H1 (cell line): Measurements from ENCODE around the gene KIF3B. TPM values are rescaled to one million over a fixed set of nuclear protein-coding genes. Genes with fewer than 3 reads are reported as not detected.

Source experiments
- CTCF ChIA-PET: fragments of 300-600 bp; sonication (Branson Sonifier 250); formaldehyde crosslinking; loops from one replicate; lab custom pipeline; 2021; ENCODE audit not compliant: partially characterized antibody; lab: Charles Lee
- POLR2A ChIA-PET: fragments of 300-600 bp; sonication (Branson Sonifier 250); formaldehyde crosslinking; loops from one replicate; lab custom pipeline; 2021; ENCODE audit warnings: inconsistent platforms; ENCODE audit not compliant: partially characterized antibody; lab: Charles Lee
- DNase-seq, 2 experiments: peaks; one replicate each; pipeline versions ENCODE4 v3.0.0 to v3.0.0-alpha.2; 2010 to 2022; ENCODE audit warnings: low spot score in 2 of 2, low read depth in 1 of 2, mixed read lengths in 1 of 2
- FAIRE-seq: peaks from 2 replicates; lab custom pipeline; 2011; peaks lifted over from hg19 to GRCh38; lab: Jason Lieb, UNC
- H2AFZ ChIP-seq: 2 replicates; pipeline ENCODE4 v1.8.1; 2012; ENCODE audit warnings: low read length, inconsistent platforms
- H2AK5ac ChIP-seq: 2 replicates; pipeline ENCODE4 v1.6.1; 2013; ENCODE audit warnings: low read depth, low read length
- H2BK120ac ChIP-seq: replicated peaks from 2 replicates; pipeline ENCODE3; 2013; ENCODE audit warnings: low read depth, low read length, inconsistent platforms
- H2BK12ac ChIP-seq: 2 replicates; pipeline ENCODE4 v1.6.1; 2013; ENCODE audit warnings: low read depth, low read length
- H2BK15ac ChIP-seq: 2 replicates; pipeline ENCODE4 v1.6.1; 2013; ENCODE audit warnings: low read length
- H2BK20ac ChIP-seq: 2 replicates; pipeline ENCODE4 v1.6.1; 2013; ENCODE audit warnings: low read length
- H2BK5ac ChIP-seq: 2 replicates; pipeline ENCODE4 v1.6.1; 2013; ENCODE audit warnings: low read depth, low read length
- H3K14ac ChIP-seq: 2 replicates; pipeline ENCODE4 v1.6.1; 2013; ENCODE audit warnings: inconsistent platforms; ENCODE audit not compliant: insufficient read length
- H3K18ac ChIP-seq: 2 replicates; pipeline ENCODE4 v1.6.1; 2013; ENCODE audit warnings: low read length; ENCODE audit errors: extremely low read depth
- H3K23ac ChIP-seq: 2 replicates; pipeline ENCODE4 v1.6.1; 2013; ENCODE audit warnings: inconsistent platforms; ENCODE audit not compliant: insufficient read length
- H3K23me2 ChIP-seq: 2 replicates; pipeline ENCODE4 v1.6.1; 2013; ENCODE audit warnings: low read depth, low read length
- H3K27ac ChIP-seq: 2 replicates; pipeline ENCODE4 v1.6.1; 2011; ENCODE audit warnings: low read depth, low read length, inconsistent platforms
- H3K27me3 ChIP-seq, 4 experiments: replicated peaks in 1 of 4; 1 replicate in 1 of 4; 2 replicates in 3 of 4; pipeline versions ENCODE4 v1.6.1 to v1.8.1; 2011 to 2013; ENCODE audit warnings: low read length in 3 of 4, mild to moderate bottlenecking in 3 of 4, inconsistent platforms in 2 of 4, mixed read lengths in 2 of 4, moderate library complexity in 1 of 4; ENCODE audit not compliant: control insufficient read depth in 3 of 4, insufficient read depth in 3 of 4; ENCODE audit errors: extremely low read depth in 1 of 4
- H3K36me3 ChIP-seq, 4 experiments: 2 replicates each; pipeline versions ENCODE4 v1.6.1 to v1.8.1; 2011 to 2013; ENCODE audit warnings: mild to moderate bottlenecking in 4 of 4, low read length in 3 of 4, moderate library complexity in 2 of 4, control low read depth in 1 of 4, inconsistent platforms in 1 of 4; ENCODE audit not compliant: insufficient read depth in 4 of 4, control insufficient read depth in 2 of 4
- H3K4ac ChIP-seq: replicated peaks from 2 replicates; pipeline ENCODE3; 2013; ENCODE audit warnings: low read length, low read depth, mixed read lengths, inconsistent platforms; ENCODE audit not compliant: insufficient read length
- H3K4me1 ChIP-seq, 4 experiments: replicated peaks in 1 of 4; 1 replicate in 1 of 4; 2 replicates in 3 of 4; pipeline versions ENCODE4 v1.6.1 to v1.8.1; 2011 to 2013; ENCODE audit warnings: low read length in 3 of 4, inconsistent platforms in 2 of 4, mixed read lengths in 1 of 4; ENCODE audit not compliant: insufficient read depth in 4 of 4, control insufficient read depth in 3 of 4
- H3K4me2 ChIP-seq, 2 experiments: 2 replicates each; pipeline versions ENCODE4 v1.6.1 to v1.8.1; 2011 to 2013; ENCODE audit warnings: low read depth in 2 of 2, low read length in 2 of 2, control low read depth in 1 of 2, inconsistent platforms in 1 of 2, mild to moderate bottlenecking in 1 of 2; ENCODE audit not compliant: insufficient read depth in 1 of 2
- H3K4me3 ChIP-seq, 4 experiments: fragments of 200-600, 300-600 bp in 1 of 4; sonication (generic), shearing (Covaris generic), sonication (Bioruptor Twin) in 1 of 4; 2 replicates each; pipeline versions ENCODE4 v1.5.1 to v1.8.1; 2011 to 2016; ENCODE audit warnings: low read length in 4 of 4, low read depth in 3 of 4, control low read depth in 2 of 4, inconsistent platforms in 2 of 4, mild to moderate bottlenecking in 2 of 4, mixed read lengths in 1 of 4, moderate library complexity in 1 of 4; ENCODE audit not compliant: insufficient read depth in 2 of 4; ENCODE audit errors: extremely low read depth in 1 of 4
- H3K56ac ChIP-seq: replicated peaks from 2 replicates; pipeline ENCODE3; 2013; ENCODE audit warnings: low read depth, mild to moderate bottlenecking, mixed read lengths, low read length, inconsistent platforms; ENCODE audit not compliant: insufficient read length
- H3K79me1 ChIP-seq: 2 replicates; pipeline ENCODE4 v1.6.1; 2013; ENCODE audit warnings: low read depth, low read length, control low read depth
- H3K79me2 ChIP-seq, 2 experiments: 2 replicates each; pipeline versions ENCODE4 v1.6.1 to v1.8.1; 2012 to 2013; ENCODE audit warnings: low read length in 2 of 2, mild to moderate bottlenecking in 2 of 2, inconsistent platforms in 1 of 2; ENCODE audit not compliant: insufficient read depth in 2 of 2, control insufficient read depth in 1 of 2
- H3K9ac ChIP-seq, 4 experiments: replicated peaks in 1 of 4; 1 replicate in 1 of 4; 2 replicates in 3 of 4; pipeline versions ENCODE4 v1.6.1 to v1.8.1; 2011 to 2013; ENCODE audit warnings: low read depth in 3 of 4, low read length in 3 of 4, control low read depth in 2 of 4, mild to moderate bottlenecking in 2 of 4, moderate library complexity in 2 of 4, inconsistent platforms in 1 of 4; ENCODE audit errors: extremely low read depth in 1 of 4
- H3K9me3 ChIP-seq, 2 experiments: 2 replicates each; pipeline versions ENCODE4 v1.6.1 to v1.8.1; 2012 to 2013; ENCODE audit warnings: mild to moderate bottlenecking in 2 of 2, moderate library complexity in 2 of 2, control low read depth in 1 of 2, inconsistent platforms in 1 of 2, low read depth in 1 of 2, low read length in 1 of 2, mixed read lengths in 1 of 2; ENCODE audit not compliant: insufficient read depth in 2 of 2
- H4K20me1 ChIP-seq, 2 experiments: replicated peaks in 1 of 2; 2 replicates each; pipeline versions ENCODE3 to v1.8.1; 2011 to 2013; ENCODE audit warnings: inconsistent platforms in 2 of 2, low read length in 2 of 2, mild to moderate bottlenecking in 1 of 2; ENCODE audit not compliant: insufficient read depth in 2 of 2, control insufficient read depth in 1 of 2
- H4K5ac ChIP-seq: 2 replicates; pipeline ENCODE4 v1.6.1; 2013; ENCODE audit warnings: low read length, low read depth, mixed read lengths, inconsistent platforms; ENCODE audit not compliant: insufficient read length
- H4K8ac ChIP-seq: 2 replicates; pipeline ENCODE4 v1.8.0; 2013; ENCODE audit warnings: mild to moderate bottlenecking, moderate library complexity, low read length, inconsistent platforms; ENCODE audit not compliant: insufficient read depth; ENCODE audit errors: extremely low read depth
- H4K91ac ChIP-seq: replicated peaks from 2 replicates; pipeline ENCODE3; 2013; ENCODE audit warnings: low read length, mixed read lengths, inconsistent platforms; ENCODE audit not compliant: insufficient read length
- KDM1A ChIP-seq: fragments of 200-600, 300-600 bp; sonication (generic); IDR thresholded peaks from 2 replicates; pipeline ENCODE4 v1.7.1; 2016; ENCODE audit warnings: mild to moderate bottlenecking, low read length, borderline replicate concordance
- KDM4A ChIP-seq: IDR thresholded peaks from one replicate; pipeline ENCODE4 v1.7.1; 2012; ENCODE audit warnings: low read depth, mild to moderate bottlenecking, moderate library complexity, low read length, inconsistent platforms; ENCODE audit not compliant: severe bottlenecking
- MAFK ChIP-seq: IDR thresholded peaks from 2 replicates; pipeline ENCODE4 v1.6.1; 2012; ENCODE audit warnings: low read depth, mild to moderate bottlenecking, improper control_type of control experiment, low read length
- MAX ChIP-seq: IDR thresholded peaks from 2 replicates; pipeline ENCODE4 v1.6.1; 2012; ENCODE audit warnings: inconsistent platforms
- NANOG ChIP-seq: IDR thresholded peaks from 2 replicates; pipeline ENCODE4 v1.6.1; 2011; ENCODE audit warnings: low read length, low read depth, mild to moderate bottlenecking, inconsistent platforms; ENCODE audit not compliant: insufficient read depth, poor library complexity, severe bottlenecking
- POLR2A ChIP-seq, 2 experiments: IDR thresholded peaks; 1 replicate in 1 of 2; 2 replicates in 1 of 2; pipeline ENCODE4 v1.6.1; 2011; ENCODE audit warnings: low read depth in 2 of 2, low read length in 2 of 2, mild to moderate bottlenecking in 2 of 2; ENCODE audit errors: control extremely low read depth in 1 of 2
- SAP30 ChIP-seq: fragments of 300-600 bp; sonication (generic); IDR thresholded peaks from 2 replicates; pipeline ENCODE4 v1.7.1; 2012; ENCODE audit warnings: low read length, moderate library complexity, mild to moderate bottlenecking, inconsistent platforms; ENCODE audit not compliant: insufficient read depth, insufficient replicate concordance
- SP2 ChIP-seq: IDR thresholded peaks from 2 replicates; pipeline ENCODE4 v1.6.1; 2012; ENCODE audit warnings: mild to moderate bottlenecking, low read length, inconsistent platforms
- TCF12 ChIP-seq: IDR thresholded peaks from 2 replicates; pipeline ENCODE4 v1.6.1; 2011; ENCODE audit warnings: low read depth, mild to moderate bottlenecking, low read length
- USF2 ChIP-seq: IDR thresholded peaks from 2 replicates; pipeline ENCODE4 v1.6.1; 2011; ENCODE audit warnings: low read length, improper control_type of control experiment
- WGBS, 2 experiments: shearing (Covaris generic) in 1 of 2; methylation state at CpG; one replicate each; pipeline versions ENCODE4 v1.1.6 to v1.1.7; 2013 to 2015; ENCODE audit warnings: low lambda C conversion rate in 2 of 2, mixed read lengths in 2 of 2, inconsistent platforms in 1 of 2, low coverage in 1 of 2, missing lambda C conversion rate in 1 of 2; ENCODE audit not compliant: insufficient replicate concordance in 2 of 2, insufficient coverage in 1 of 2, insufficient read length in 1 of 2; ENCODE audit errors: extremely low coverage in 1 of 2, missing lambda C conversion rate in 1 of 2; 5-methylcytosine and 5-hydroxymethylcytosine counted together
- polyA plus RNA-seq, 7 experiments: library from polyadenylated mRNA; depleted of rRNA in 3 of 7; stranded (reverse) in 5 of 7; unstranded in 2 of 7; fragments of >200 nt in 5 of 7; fragments of 200-250 nt in 2 of 7; gene quantifications; 1 replicate in 5 of 7; 2 replicates in 1 of 7; 4 replicates in 1 of 7; pipeline versions ENCODE4 v1.2.1 to v1.2.3, GENCODE V29; 2011 to 2013; ENCODE audit warnings: missing spikeins in 2 of 7, mixed read lengths in 2 of 7
- total RNA-seq: library from RNA; stranded (reverse); fragmentation: NEBNext Ultra II Directional; extraction: Animal tissue kit (Norgen Biotek cat#: 25700); gene quantifications from 2 replicates; pipeline ENCODE4 v1.2.1, GENCODE V29; 2021

Gene KIF3B
- total and polyA plus RNA-seq, 2 of the 8 experiments (the other 6 are each of a cell fraction or from before 2014, with no cell fraction given), result 10.1 to 22.4 TPM

GRCh38 chr20:32314768-32315167 is 37.3 kb downstream of the KIF3B start:
- 0 out of 2 replicates have a peak, but pooled peaks cover 3% of the 10 kb centered on the region for H3K79me1 ChIP-seq
- H2BK15ac ChIP-seq, result no peak overlapping the region
- H2BK20ac ChIP-seq, result no peak overlapping the region
- no peaks in the 10 kb centered on the region for H3K23me2 ChIP-seq
- peaks cover 0 to 19% (median 8%) of the 10 kb centered on the region in 4 experiments; a peak in 3 of 8 replicates for H3K36me3 ChIP-seq
- H4K8ac ChIP-seq, result no peak overlapping the region
- CTCF ChIA-PET, result no interaction called here
- no peak overlapping the region for H3K56ac ChIP-seq
- H3K9ac ChIP-seq, result no peak overlapping the region
- no peaks in the 10 kb centered on the region for H3K4me1 ChIP-seq
- DNase-seq (no peak), FAIRE-seq (no peak)
- H3K14ac ChIP-seq, result no peak overlapping the region
- no peak overlapping the region for H2AFZ ChIP-seq
- 75% methylated on average over 1 of the region's 1 CpG; no CpG with 5 or more reads in 1 of the 2 experiments for WGBS, 2 experiments
- H3K4me3 ChIP-seq, result no peak overlapping the region
- H3K79me2 ChIP-seq, result no peaks in the 10 kb centered on the region
- H2BK5ac ChIP-seq, result no peak overlapping the region
- H4K91ac ChIP-seq, result no peak overlapping the region
- no peak overlapping the region for H3K27ac ChIP-seq
- no peaks in the 10 kb centered on the region for H3K27me3 ChIP-seq
- H3K9me3 ChIP-seq, result no peaks in the 10 kb centered on the region
- no peak overlapping the region for H3K4ac ChIP-seq
- POLR2A ChIA-PET, result no interaction called here
- no peak overlapping the region for H2BK12ac ChIP-seq
- H3K23ac ChIP-seq, result no peak overlapping the region
- H2BK120ac ChIP-seq, result no peak overlapping the region
- peaks cover 0 to 5% of the 10 kb centered on the region in 2 experiments for H4K20me1 ChIP-seq
- no peak overlapping the region for H3K18ac ChIP-seq
- H4K5ac ChIP-seq, result no peak overlapping the region
- H3K4me2 ChIP-seq, result no peak overlapping the region
- H2AK5ac ChIP-seq, result no peak overlapping the region
- TF ChIP-seq KDM1A (no peak), SP2 (no peak), POLR2A (IDR thresholded peaks at IDR 0.05; ENCODE audit: control extremely low read depth in 1 of 2, low read depth in 2 of 2, low read length in 2 of 2) (no peak), MAX (no peak), SAP30 (no peak), MAFK (no peak), KDM4A (no peak), USF2 (no peak), NANOG (no peak), TCF12 (no peak)
